ENCODE measurements around the gene HP. TPM values are rescaled to one million over a fixed set of nuclear protein-coding genes. Genes with fewer than 3 reads are reported as not detected.

Gene HP
- total RNA-seq, 3 donors from 2014 or later, result 0.38 to 4.6 (median 0.51) TPM

- no peak overlapping the region for H3K4me3 ChIP-seq
- DNase-seq (no peak), ATAC-seq (no peak)
- intact Hi-C loops (cut with DNase I, micrococcal nuclease), result no loop called here
- TF ChIP-seq CTCF (IDR thresholded peaks at IDR 0.05), result no peak
- H3K9me3 ChIP-seq, result no peaks in the 10 kb centered on the region
- no peaks in the 10 kb centered on the region for H3K4me1 ChIP-seq (ENCODE audit: low read depth)
- no peaks in the 10 kb centered on the region for H3K36me3 ChIP-seq (ENCODE audit: low read depth)
Measured at GRCh38 chr16:72033437-72033836, 20.9 kb upstream of the HP start.

DNA sequence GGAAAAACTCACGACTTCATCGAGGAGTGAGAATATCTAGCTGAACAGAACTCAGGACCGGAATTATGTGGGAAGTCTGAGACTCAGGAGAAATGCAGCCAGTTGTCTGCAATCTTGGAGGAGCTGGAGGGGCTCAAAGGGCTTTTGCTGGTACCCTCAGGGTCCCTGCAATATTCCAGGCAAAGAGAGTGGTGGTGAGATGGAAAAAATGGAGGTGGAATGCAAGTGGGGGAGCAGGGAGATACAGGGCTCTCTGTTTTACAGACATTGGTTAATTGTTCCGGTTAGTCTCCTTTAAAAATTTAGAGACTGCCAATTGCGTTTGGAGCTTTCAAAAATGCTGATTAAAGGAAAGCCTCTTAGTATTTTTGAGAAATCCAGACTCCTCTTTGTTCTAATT, 18.2 kb upstream of the HP start:
- intact Hi-C loops (cut with DNase I, micrococcal nuclease), result no loop called here
- H3K9me3 ChIP-seq, result no peaks in the 10 kb centered on the region
- no peaks in the 10 kb centered on the region for H3K4me1 ChIP-seq (ENCODE audit: low read depth)
- H3K36me3 ChIP-seq (ENCODE audit: low read depth), result no peaks in the 10 kb centered on the region
- H3K4me3 ChIP-seq, result no peak overlapping the region
- no peak for TF ChIP-seq CTCF (IDR thresholded peaks at IDR 0.05)
- ATAC-seq, result no peak
- no peak for DNase-seq

DNA sequence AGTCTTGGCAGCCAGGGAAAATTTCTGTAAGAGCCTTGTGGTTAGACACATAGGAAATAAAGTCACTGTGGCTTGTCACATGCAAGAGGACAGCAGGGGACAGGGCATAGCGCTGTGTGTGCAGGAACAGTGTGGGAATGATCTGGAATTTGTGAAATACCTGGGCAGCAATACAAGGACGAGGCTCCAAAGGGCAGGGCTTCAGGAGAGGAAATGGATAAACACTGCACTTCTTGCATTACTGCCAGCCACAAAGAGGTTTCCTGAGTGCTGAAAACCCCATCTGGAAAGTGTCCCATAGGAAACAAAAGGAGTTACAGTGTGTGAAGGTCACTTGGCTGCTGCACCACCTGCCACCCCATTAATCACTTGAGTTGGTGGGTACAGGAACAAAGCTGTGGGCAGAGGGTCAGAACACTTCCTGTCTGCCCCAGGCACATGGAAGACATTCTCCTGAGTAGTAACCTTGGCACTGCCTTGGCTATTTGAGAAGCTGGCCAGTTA, 12.1 kb upstream of the HP start:
- Histone ChIP-seq H3K9me3 (no peaks in the 10 kb centered on the region), H3K4me3 (no peak overlapping the region), H3K4me1 (ENCODE audit: low read depth) (no peaks in the 10 kb centered on the region), H3K36me3 (ENCODE audit: low read depth) (no peaks in the 10 kb centered on the region)
- no peak for ATAC-seq
- no peak for TF ChIP-seq CTCF (IDR thresholded peaks at IDR 0.05)
- DNase-seq, result no peak
- intact Hi-C loops (cut with DNase I, micrococcal nuclease), result no loop called here

DNA sequence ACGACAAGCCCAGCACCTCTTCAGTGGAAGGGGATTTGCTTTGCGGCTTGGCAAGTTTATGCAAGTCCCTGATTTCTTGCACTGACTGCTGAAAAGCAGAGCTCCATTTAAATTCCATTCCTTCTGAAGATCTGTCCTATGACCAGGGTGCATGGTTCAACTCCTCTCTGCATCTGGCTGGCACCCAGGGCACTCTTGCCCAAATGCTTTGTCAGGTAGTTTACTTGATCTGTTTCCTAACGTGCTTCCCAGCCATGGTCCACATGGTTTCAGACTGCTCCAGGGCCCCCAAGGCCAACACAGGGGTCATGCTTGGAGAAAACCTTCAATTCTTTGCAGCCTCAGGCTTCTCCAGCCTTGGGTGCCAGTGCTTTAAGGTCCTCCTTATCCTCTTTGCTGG, 11.2 kb upstream of the HP start:
- no peak for TF ChIP-seq CTCF (IDR thresholded peaks at IDR 0.05)
- Histone ChIP-seq H3K4me1 (ENCODE audit: low read depth) (no peaks in the 10 kb centered on the region), H3K4me3 (no peak overlapping the region), H3K9me3 (no peaks in the 10 kb centered on the region), H3K36me3 (ENCODE audit: low read depth) (no peaks in the 10 kb centered on the region)
- intact Hi-C loops (cut with DNase I, micrococcal nuclease), result no loop called here
- ATAC-seq (no peak), DNase-seq (no peak)

- Histone ChIP-seq H3K4me1 (ENCODE audit: low read depth) (no peaks in the 10 kb centered on the region), H3K4me3 (no peak overlapping the region), H3K36me3 (ENCODE audit: low read depth) (no peaks in the 10 kb centered on the region), H3K9me3 (no peaks in the 10 kb centered on the region)
- DNase-seq (no peak), ATAC-seq (no peak)
- intact Hi-C loops (cut with DNase I, micrococcal nuclease), result no loop called here
- no peak for TF ChIP-seq CTCF (IDR thresholded peaks at IDR 0.05)
Measured at GRCh38 chr16:72043539-72043938, 10.8 kb upstream of the HP start.

DNA sequence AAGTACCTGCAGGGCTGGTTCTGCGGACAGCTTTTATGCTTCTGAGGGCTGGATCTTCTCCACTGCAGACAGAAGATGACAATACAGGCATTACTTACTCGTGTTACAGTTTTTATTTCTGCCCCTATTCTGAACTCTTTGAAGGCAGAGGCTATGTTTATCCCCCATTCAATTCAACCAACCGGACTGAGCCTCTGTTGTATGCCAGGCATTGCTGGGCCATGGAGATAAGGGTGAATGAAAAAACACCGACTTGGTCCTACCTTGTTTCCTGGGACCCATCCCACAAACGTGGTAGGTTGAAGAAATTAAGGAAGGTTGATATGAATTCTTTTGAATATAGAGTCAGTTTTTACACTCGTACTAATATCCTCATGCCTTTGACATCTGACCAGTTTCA, 10.0 kb upstream of the HP start:
- no peaks in the 10 kb centered on the region for H3K36me3 ChIP-seq (ENCODE audit: low read depth)
- ATAC-seq (no peak), DNase-seq (no peak)
- H3K4me1 ChIP-seq (ENCODE audit: low read depth), result no peaks in the 10 kb centered on the region
- peaks cover 6% of the 10 kb centered on the region for H3K9me3 ChIP-seq
- no peak overlapping the region for H3K4me3 ChIP-seq
- TF ChIP-seq CTCF (IDR thresholded peaks at IDR 0.05), result no peak
- intact Hi-C loops (cut with DNase I, micrococcal nuclease), result no loop called here

Measured in mucosa of descending colon (tissue), 3 donors.